Neutrophil (primary cell): ENCODE measurements around the gene LCE6A.

ENCODE experiments used
- H3K27ac ChIP-seq: fragments of 200-600 bp; sonication (generic); 2 replicates; pipeline ENCODE4 v1.5.1; 2016; ENCODE audit warnings: mild to moderate bottlenecking, moderate library complexity
- H3K27me3 ChIP-seq: fragments of 200-600 bp; sonication (generic); 2 replicates; pipeline ENCODE4 v1.6.0; 2016; ENCODE audit warnings: mild to moderate bottlenecking
- H3K36me3 ChIP-seq: fragments of 200-600 bp; sonication (generic); 2 replicates; pipeline ENCODE4 v1.5.1; 2017
- H3K4me1 ChIP-seq, 2 experiments: fragments of 200-600 bp in 1 of 2; sonication (generic) in 1 of 2; 1 replicate in 1 of 2; 2 replicates in 1 of 2; pipeline versions ENCODE4 v1.5.1 to v1.6.1; 2013 to 2016; ENCODE audit warnings: low read depth in 1 of 2, low read length in 1 of 2, mild to moderate bottlenecking in 1 of 2, moderate library complexity in 1 of 2; ENCODE audit not compliant: control insufficient read depth in 1 of 2, insufficient read depth in 1 of 2
- H3K4me3 ChIP-seq, 2 experiments: fragments of 200-600 bp in 1 of 2; sonication (generic) in 1 of 2; 1 replicate in 1 of 2; 2 replicates in 1 of 2; pipeline ENCODE4 v1.5.1; 2013 to 2016; ENCODE audit warnings: low read depth in 1 of 2, low read length in 1 of 2, mild to moderate bottlenecking in 1 of 2, moderate library complexity in 1 of 2
- H3K9me3 ChIP-seq: fragments of 200-600 bp; sonication (generic); 2 replicates; pipeline ENCODE4 v1.5.1; 2016
- CTCF ChIP-seq: fragments of 200-600 bp; sonication (generic); IDR thresholded peaks from 2 replicates; pipeline ENCODE4 v1.5.1; 2016; ENCODE audit warnings: antibody characterized with exemption

Gene LCE6A

GRCh38 chr1:152876827-152877226 lies 34.2 kb downstream of the LCE6A start:
- Histone ChIP-seq H3K27ac (no peak overlapping the region), H3K9me3 (no peaks in the 10 kb centered on the region), H3K27me3 (peaks cover 29% of the 10 kb centered on the region), H3K4me1 (no peaks in the 10 kb centered on the region), H3K36me3 (no peaks in the 10 kb centered on the region), H3K4me3 (no peak overlapping the region)
- no peak for TF ChIP-seq CTCF

DNA sequence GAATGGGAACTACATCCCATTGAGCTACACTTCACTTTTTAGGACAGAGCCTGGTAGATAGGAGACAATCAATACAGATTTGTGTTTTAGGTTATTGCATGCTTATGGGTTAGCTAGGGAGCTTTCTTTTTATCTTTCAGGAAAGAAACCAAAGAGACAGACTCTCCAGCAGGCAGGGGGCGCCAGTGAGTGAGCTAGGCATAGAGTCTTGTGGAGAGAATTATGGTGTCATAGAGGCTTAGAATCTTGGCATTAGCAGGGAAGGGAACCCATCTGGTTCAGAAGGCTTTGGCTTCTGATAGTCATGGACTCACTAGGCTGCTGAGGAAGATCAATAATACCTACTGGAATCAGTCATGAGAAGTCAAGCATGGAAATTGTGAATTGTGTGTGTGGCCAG lies 35.4 kb downstream of the LCE6A start, which contains the start of gene SMCP:
Gene SMCP, plus strand, starts transcription at position 281 of the 400 bp plus-strand sequence. CDS start 6,101 bp downstream, outside the sequence.
- no peaks in the 10 kb centered on the region for H3K9me3 ChIP-seq
- H3K4me1 ChIP-seq, result no peaks in the 10 kb centered on the region
- TF ChIP-seq CTCF, result no peak
- H3K36me3 ChIP-seq, result no peaks in the 10 kb centered on the region
- no peak within 1 kb of the TSS for H3K27ac ChIP-seq
- H3K4me3 ChIP-seq, result no peak within 1 kb of the TSS
- H3K27me3 ChIP-seq, result peaks cover 29% of the 10 kb centered on the region

GRCh38 chr1:152879559-152880198 lies 37.0 kb downstream of the LCE6A start:
- Histone ChIP-seq H3K4me1 (no peaks in the 10 kb centered on the region), H3K9me3 (no peaks in the 10 kb centered on the region), H3K36me3 (no peaks in the 10 kb centered on the region), H3K27ac (no peak overlapping the region), H3K27me3 (peaks cover 24% of the 10 kb centered on the region), H3K4me3 (no peak overlapping the region)
- TF ChIP-seq CTCF, result no peak

DNA sequence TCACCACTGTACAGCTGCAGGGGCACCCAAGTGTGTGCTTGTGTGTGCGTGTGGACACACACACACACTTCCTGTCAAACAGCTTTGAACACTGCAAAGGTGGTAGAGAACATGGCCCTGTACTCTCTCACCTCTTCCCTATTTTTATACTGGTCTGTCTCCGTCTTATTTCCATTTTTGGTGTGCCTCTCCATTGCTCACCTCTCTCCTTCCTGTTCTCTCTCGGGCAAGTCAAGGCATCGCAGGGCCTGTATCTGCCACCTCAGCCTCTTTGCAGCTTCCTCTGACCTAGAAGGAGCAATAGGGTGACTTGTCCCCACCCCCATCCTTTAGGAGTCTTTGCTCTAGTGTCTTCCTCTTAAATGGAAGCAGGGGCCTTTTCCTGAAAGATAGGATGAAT lies 37.7 kb downstream of the LCE6A start:
- H3K4me1 ChIP-seq, result no peaks in the 10 kb centered on the region
- no peaks in the 10 kb centered on the region for H3K9me3 ChIP-seq
- no peak for TF ChIP-seq CTCF
- no peak overlapping the region for H3K4me3 ChIP-seq
- no peaks in the 10 kb centered on the region for H3K36me3 ChIP-seq
- peaks cover 22% of the 10 kb centered on the region for H3K27me3 ChIP-seq
- H3K27ac ChIP-seq, result no peak overlapping the region

- H3K36me3 ChIP-seq, result no peaks in the 10 kb centered on the region
- H3K27ac ChIP-seq, result no peak overlapping the region
- TF ChIP-seq CTCF, result no peak
- H3K9me3 ChIP-seq, result no peaks in the 10 kb centered on the region
- H3K4me3 ChIP-seq, result no peak overlapping the region
- peaks cover 18% of the 10 kb centered on the region for H3K27me3 ChIP-seq
- no peaks in the 10 kb centered on the region for H3K4me1 ChIP-seq
These were observed 38.3 kb downstream of the LCE6A start for GRCh38 chr1:152880907-152881306.
